OCI-M2 (cell line): ENCODE data around the gene PP2D1.
A peak's percentile ranks its signal among the peaks of the same experiment; 100 is the strongest.
"Not testable (repeated sequence)": the region's sequence is repeated elsewhere in the genome, so short reads cannot be mapped to it uniquely, and the experiment has no call there.

ENCODE experiments used
- DNase-seq: peaks from one replicate; lab custom pipeline; 2025; ENCODE audit not compliant: unreplicated experiment; lab: John Stamatoyannopoulos, UW

The PP2D1 gene

GRCh38 chr3:20012164-20012563 is at the start of gene PP2D1:
Gene PP2D1, minus strand, starts transcription at chr3:20012264. Its CDS starts 192 bp downstream, at chr3:20012072.
- DNase-seq, result no peak

GRCh38 chr3:20060974-20061685 is 49.1 kb upstream of the PP2D1 start:
- DNase-seq, result no peak

- no peak for DNase-seq
These were observed 47.9 kb upstream of the PP2D1 start for GRCh38 chr3:20059929-20060328.

GRCh38 chr3:20057612-20058180 is 45.6 kb upstream of the PP2D1 start:
- DNase-seq, result no peak

GRCh38 chr3:20056725-20057611 is 44.9 kb upstream of the PP2D1 start:
- DNase-seq, result no peak

GRCh38 chr3:20055842-20056241 is 43.8 kb upstream of the PP2D1 start:
- no peak for DNase-seq

GRCh38 chr3:20055020-20055775 is 43.1 kb upstream of the PP2D1 start:
- no peak for DNase-seq

GRCh38 chr3:20054549-20054987 is 42.5 kb upstream of the PP2D1 start:
- DNase-seq, result no peak

GRCh38 chr3:20052851-20053250 is 40.8 kb upstream of the PP2D1 start:
- no peak for DNase-seq

GRCh38 chr3:20051123-20051806 is 39.2 kb upstream of the PP2D1 start:
- DNase-seq, result no peak

GRCh38 chr3:20047976-20048883 is 36.2 kb upstream of the PP2D1 start:
- no peak for DNase-seq

GRCh38 chr3:20047341-20047779 is 35.3 kb upstream of the PP2D1 start:
- no peak for DNase-seq

GRCh38 chr3:20046556-20046955 is 34.5 kb upstream of the PP2D1 start:
- DNase-seq, result no peak

- not testable (repeated sequence) for DNase-seq
These were observed 33.1 kb upstream of the PP2D1 start for GRCh38 chr3:20045141-20045540.

GRCh38 chr3:20043825-20044224 is 31.8 kb upstream of the PP2D1 start:
- DNase-seq, result no peak

GRCh38 chr3:20043396-20043795 is 31.3 kb upstream of the PP2D1 start:
- no peak for DNase-seq

GRCh38 chr3:20042331-20042730 is 30.3 kb upstream of the PP2D1 start:
- no peak for DNase-seq

GRCh38 chr3:20041197-20041780 is 29.2 kb upstream of the PP2D1 start:
- peak; percentile 16 for DNase-seq
